Activated CD4-positive, alpha-beta T cell treated with anti-CD3 and anti-CD28 coated beads, Interleukin-2, Interleukin-4, amounts not matched to agents 100 ng/mL and 50 ng/mL, durations not matched to agents 16 hours and 8 hours (primary cell): ENCODE results near the gene AFF1.

Experiments
- DNase-seq: peaks from one replicate; pipeline ENCODE4 v3.0.0-alpha.2; 2020; ENCODE audit warnings: low spot score

Gene AFF1

GRCh38 chr4:87086143-87086805 lies 151.5 kb downstream of the AFF1 start:
- no peak for DNase-seq

GRCh38 chr4:87087015-87087414 lies 152.2 kb downstream of the AFF1 start:
- DNase-seq, result no peak

- DNase-seq, result no peak
Observed at GRCh38 chr4:87087420-87087819, 152.6 kb downstream of the AFF1 start.

GRCh38 chr4:87088186-87088585 lies 153.4 kb downstream of the AFF1 start:
- DNase-seq, result no peak

GRCh38 chr4:87089368-87089767 lies 154.6 kb downstream of the AFF1 start:
- DNase-seq, result no peak

GRCh38 chr4:87090305-87090704 lies 155.5 kb downstream of the AFF1 start:
- no peak for DNase-seq

- DNase-seq, result no peak
Observed at GRCh38 chr4:87092389-87093141, 157.8 kb downstream of the AFF1 start.

GRCh38 chr4:87093443-87094123 lies 158.8 kb downstream of the AFF1 start:
- peak; percentile 58 for DNase-seq

- peak; percentile 53 for DNase-seq
Observed at GRCh38 chr4:87097075-87097474, 162.3 kb downstream of the AFF1 start.

GRCh38 chr4:87100168-87100567 lies 165.4 kb downstream of the AFF1 start:
- no peak for DNase-seq

- no peak for DNase-seq
Observed at GRCh38 chr4:87101543-87102199, 166.9 kb downstream of the AFF1 start.

- no peak for DNase-seq
Observed at GRCh38 chr4:87103086-87103485, 168.3 kb downstream of the AFF1 start.

- DNase-seq, result peak; percentile 65
Observed at GRCh38 chr4:87103691-87104187, 168.9 kb downstream of the AFF1 start.

- no peak for DNase-seq
Observed at GRCh38 chr4:87105101-87105845, 170.5 kb downstream of the AFF1 start.

- DNase-seq, result peak; percentile 44
Observed at GRCh38 chr4:87108142-87108546, 173.3 kb downstream of the AFF1 start.

GRCh38 chr4:87109121-87109520 lies 174.3 kb downstream of the AFF1 start:
- DNase-seq, result no peak

- no peak for DNase-seq
Observed at GRCh38 chr4:87109945-87110344, 175.1 kb downstream of the AFF1 start.

GRCh38 chr4:87112063-87112462 lies 177.3 kb downstream of the AFF1 start:
- no peak for DNase-seq

GRCh38 chr4:87114245-87115062 lies 179.6 kb downstream of the AFF1 start:
- no peak for DNase-seq

- no peak for DNase-seq
Observed at GRCh38 chr4:87116231-87116630, 181.4 kb downstream of the AFF1 start.
